Measurements from ENCODE around the gene TCEA2.
A peak's percentile ranks its signal among the peaks of the same experiment; 100 is the strongest.

The TCEA2 gene

GRCh38 chr20:64065062-64065973 lies 2.3 kb downstream of the TCEA2 start:
- Mint-ChIP-seq H3K9me3 (no peaks in the 10 kb centered on the region), H3K27ac (no peak overlapping the region), H3K4me3 (peak overlapping the region; percentile 54 to 93 (median 63)), H3K36me3 (ENCODE audit: low read depth) (no peaks in the 10 kb centered on the region), H3K4me1 (peaks cover 6% of the 10 kb centered on the region), H3K27me3 (ENCODE audit: low read depth) (no peaks in the 10 kb centered on the region)
- TF ChIP-seq, protein P1, sequence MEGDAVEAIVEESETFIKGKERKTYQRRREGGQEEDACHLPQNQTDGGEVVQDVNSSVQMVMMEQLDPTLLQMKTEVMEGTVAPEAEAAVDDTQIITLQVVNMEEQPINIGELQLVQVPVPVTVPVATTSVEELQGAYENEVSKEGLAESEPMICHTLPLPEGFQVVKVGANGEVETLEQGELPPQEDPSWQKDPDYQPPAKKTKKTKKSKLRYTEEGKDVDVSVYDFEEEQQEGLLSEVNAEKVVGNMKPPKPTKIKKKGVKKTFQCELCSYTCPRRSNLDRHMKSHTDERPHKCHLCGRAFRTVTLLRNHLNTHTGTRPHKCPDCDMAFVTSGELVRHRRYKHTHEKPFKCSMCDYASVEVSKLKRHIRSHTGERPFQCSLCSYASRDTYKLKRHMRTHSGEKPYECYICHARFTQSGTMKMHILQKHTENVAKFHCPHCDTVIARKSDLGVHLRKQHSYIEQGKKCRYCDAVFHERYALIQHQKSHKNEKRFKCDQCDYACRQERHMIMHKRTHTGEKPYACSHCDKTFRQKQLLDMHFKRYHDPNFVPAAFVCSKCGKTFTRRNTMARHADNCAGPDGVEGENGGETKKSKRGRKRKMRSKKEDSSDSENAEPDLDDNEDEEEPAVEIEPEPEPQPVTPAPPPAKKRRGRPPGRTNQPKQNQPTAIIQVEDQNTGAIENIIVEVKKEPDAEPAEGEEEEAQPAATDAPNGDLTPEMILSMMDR (IDR thresholded peaks at IDR 0.05; ENCODE audit: unreplicated experiment in 3 of 3) = no peak

DNA sequence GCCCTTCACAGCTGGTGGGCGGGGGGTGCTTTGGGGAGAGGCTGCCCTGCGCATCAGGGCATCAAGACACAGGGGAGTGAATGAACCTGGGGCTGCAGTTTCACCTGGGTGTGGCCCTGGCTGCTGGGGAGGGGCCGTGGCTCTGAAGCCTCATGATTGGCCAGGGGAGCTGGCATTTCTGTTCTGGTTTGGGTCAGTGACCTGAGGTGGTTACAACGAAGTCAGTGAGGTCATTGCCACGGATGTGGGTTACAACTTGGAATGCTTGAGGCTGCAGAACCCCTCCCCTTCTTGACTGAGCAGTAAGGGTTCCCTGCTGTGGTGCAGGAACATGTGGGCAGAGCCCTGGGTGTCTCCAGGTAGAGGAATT lies 3.0 kb downstream of the TCEA2 start:
- H3K4me3 Mint-ChIP-seq = peak overlapping the region; percentile 54 to 67 (median 63)
- TF ChIP-seq, protein P1 (IDR thresholded peaks at IDR 0.05; ENCODE audit: unreplicated experiment in 3 of 3) = no peak
- H3K27ac Mint-ChIP-seq = no peak overlapping the region
- H3K4me1 Mint-ChIP-seq = peaks cover 6% of the 10 kb centered on the region
- no peaks in the 10 kb centered on the region for H3K27me3 Mint-ChIP-seq (ENCODE audit: low read depth)
- no peaks in the 10 kb centered on the region for H3K9me3 Mint-ChIP-seq
- no peaks in the 10 kb centered on the region for H3K36me3 Mint-ChIP-seq (ENCODE audit: low read depth)

- Mint-ChIP-seq H3K36me3 (ENCODE audit: low read depth) (no peaks in the 10 kb centered on the region), H3K27me3 (ENCODE audit: low read depth) (no peaks in the 10 kb centered on the region), H3K4me1 (peaks cover 6% of the 10 kb centered on the region), H3K9me3 (no peaks in the 10 kb centered on the region), H3K4me3 (no peak overlapping the region), H3K27ac (peak overlapping the region in 1 of 3 experiments; percentile 41)
- TF ChIP-seq, protein P1 (IDR thresholded peaks at IDR 0.05; ENCODE audit: unreplicated experiment in 3 of 3) = no peak
Measured at GRCh38 chr20:64067005-64067632, 4.1 kb downstream of the TCEA2 start.

DNA sequence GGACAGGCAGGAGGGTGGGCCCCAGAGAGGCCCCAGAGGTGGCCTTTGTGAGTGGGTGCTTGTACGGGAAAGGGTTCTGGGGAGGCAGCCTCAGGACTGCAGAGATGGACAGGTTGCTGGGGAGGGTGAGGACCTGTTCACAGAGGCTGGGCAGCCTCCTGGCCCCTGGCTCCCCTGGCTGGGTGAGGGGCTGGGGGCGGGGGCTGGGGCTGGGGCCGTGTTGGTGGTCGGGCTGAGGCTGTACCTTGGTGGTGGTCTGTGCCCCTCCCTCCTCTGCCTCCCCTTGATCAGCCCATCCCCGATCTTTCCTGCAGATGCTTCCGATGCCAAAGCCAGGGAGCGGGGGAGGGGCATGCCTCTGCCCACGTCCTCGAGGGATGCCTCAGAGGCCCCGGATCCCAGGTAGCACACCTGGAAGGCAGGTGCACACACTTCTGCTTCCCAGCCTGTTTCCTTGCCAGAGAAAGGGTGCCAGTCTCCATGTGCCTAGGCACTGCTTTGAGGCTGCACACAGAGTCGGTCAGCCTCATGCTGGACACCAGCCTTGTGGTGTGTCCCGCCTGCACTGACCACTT lies 4.8 kb downstream of the TCEA2 start:
- no peaks in the 10 kb centered on the region for H3K9me3 Mint-ChIP-seq
- no peaks in the 10 kb centered on the region for H3K27me3 Mint-ChIP-seq (ENCODE audit: low read depth)
- H3K27ac Mint-ChIP-seq = no peak overlapping the region
- peaks cover 6% of the 10 kb centered on the region for H3K4me1 Mint-ChIP-seq
- no peak overlapping the region for H3K4me3 Mint-ChIP-seq
- TF ChIP-seq, protein P1 (IDR thresholded peaks at IDR 0.05; ENCODE audit: unreplicated experiment in 3 of 3) = no peak
- H3K36me3 Mint-ChIP-seq (ENCODE audit: low read depth) = no peaks in the 10 kb centered on the region

- Mint-ChIP-seq H3K9me3 (no peaks in the 10 kb centered on the region), H3K36me3 (ENCODE audit: low read depth) (no peaks in the 10 kb centered on the region), H3K27me3 (ENCODE audit: low read depth) (no peaks in the 10 kb centered on the region), H3K4me3 (no peak overlapping the region), H3K27ac (no peak overlapping the region), H3K4me1 (peaks cover 6% of the 10 kb centered on the region)
- TF ChIP-seq, protein P1 (IDR thresholded peaks at IDR 0.05; ENCODE audit: unreplicated experiment in 3 of 3) = no peak
Measured at GRCh38 chr20:64068386-64069208, 5.6 kb downstream of the TCEA2 start.
